Measurements from ENCODE around the gene PTK6.

The PTK6 gene

DNA sequence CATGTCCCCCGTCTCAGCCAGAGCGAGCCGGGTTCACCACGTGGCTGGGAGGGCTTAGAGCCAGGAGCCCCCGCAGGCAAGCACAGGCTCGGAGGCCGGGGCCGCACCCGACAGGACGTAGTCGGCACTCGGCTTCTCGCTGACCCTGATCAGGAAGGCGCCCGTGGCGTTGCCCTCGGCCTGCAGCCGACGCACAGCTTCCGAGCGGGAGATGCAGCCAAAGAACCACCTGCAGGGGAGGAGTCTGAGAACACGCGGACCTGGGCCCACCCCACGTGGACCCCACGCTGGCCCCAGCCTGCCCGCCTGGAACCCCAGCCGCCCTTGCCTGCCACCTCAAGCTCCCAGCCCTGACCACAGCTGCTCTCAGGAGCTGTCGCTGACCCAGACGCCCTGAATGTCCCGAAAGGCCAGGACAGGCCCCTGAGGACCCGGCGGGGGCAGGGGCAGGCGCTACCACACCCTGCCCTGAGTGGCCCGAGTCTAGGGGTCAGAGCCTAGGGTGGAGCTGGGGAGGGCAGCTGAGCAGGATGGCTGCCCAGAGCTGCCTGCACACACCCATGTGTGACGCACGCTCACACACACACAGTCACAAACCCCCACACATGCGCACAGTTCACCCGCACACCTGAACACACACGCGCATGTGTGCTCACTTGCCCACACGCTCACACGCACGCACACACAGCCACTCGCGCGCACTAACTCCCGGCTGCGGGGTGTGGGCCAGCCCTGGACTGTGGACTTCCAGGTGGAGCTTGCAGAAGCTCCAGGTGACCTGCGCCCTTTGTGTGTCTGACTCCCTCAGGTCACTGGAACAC is 2.1 kb downstream of the PTK6 start:
- DNase-seq (ENCODE audit: low spot score): no peak
- TF ChIP-seq CTCF (IDR thresholded peaks at IDR 0.05): no peak
- H3K4me3 ChIP-seq: no peak overlapping the region
- no peak overlapping the region for H3K27ac ChIP-seq

DNA sequence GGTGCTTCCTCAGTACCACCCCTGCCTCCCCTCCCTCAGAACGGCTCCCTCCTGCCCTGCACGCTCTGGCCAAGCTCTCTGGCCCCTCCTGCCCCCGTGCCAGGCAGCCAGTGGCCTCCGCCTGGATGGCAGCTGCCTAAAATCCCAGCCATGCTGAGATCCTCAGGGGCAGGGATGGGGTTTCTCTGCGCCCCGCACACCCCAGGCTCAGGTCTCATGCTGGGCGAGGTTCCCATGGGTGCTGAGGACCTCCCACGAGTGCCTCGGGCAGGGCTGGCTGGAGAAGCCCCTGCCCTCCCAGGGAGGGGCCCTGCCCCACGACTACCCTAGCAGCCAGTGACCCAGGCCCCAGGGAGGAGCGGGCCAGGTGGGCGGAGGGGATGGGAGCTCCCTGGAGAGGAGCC is 2.7 kb downstream of the PTK6 start:
- TF ChIP-seq CTCF (IDR thresholded peaks at IDR 0.05): no peak
- Histone ChIP-seq H3K27ac (no peak overlapping the region), H3K4me3 (no peak overlapping the region)
- no peak for DNase-seq (ENCODE audit: low spot score)

DNA sequence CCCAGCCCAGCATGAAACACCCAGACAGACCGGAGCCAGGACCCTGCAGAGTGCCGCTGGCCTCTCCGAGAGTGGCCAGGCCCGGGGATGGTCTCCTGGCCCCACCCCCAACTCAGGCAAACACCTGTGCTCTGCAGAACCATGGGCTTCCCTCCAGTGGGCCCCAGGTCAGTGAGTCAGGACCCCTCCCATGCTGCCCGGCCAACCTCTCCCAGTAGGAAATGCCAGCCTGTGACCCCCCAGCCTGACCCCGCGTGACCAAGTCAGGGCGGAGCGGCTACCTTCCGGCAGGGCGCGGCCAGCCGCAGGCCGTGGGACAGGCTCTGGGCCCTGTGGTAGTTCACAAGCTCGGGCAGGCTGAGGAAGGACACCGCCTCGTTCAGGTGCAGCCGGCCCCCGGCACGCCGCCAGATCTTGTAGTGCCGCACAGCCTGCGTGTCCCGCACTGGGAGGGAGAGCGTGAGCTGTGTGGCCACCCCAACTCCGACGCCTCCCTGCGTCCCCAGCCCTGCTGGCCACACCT is 3.2 kb downstream of the PTK6 start:
- Histone ChIP-seq H3K4me3 (no peak overlapping the region), H3K27ac (no peak overlapping the region)
- TF ChIP-seq CTCF (IDR thresholded peaks at IDR 0.05): no peak
- no peak for DNase-seq (ENCODE audit: low spot score)

DNA sequence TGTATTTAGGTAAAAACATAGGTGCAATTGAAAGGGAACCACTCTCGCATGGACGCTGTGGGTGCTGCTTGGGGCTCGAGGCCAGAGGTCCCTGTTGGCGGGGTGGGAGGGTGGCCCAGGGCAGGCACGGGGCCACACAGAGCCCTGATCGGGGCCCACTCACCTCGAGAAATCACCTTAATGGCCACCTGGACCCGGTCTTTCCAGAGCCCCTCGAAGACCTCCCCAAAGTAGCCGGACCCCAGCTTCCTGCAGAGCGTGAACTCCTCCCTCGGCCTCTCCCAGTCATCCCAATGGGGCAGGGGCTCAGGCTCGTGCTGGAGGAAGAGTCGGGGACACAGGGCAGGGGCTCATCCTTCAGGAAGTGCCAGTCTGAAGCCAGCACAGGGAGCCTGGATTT is 3.8 kb downstream of the PTK6 start:
- Histone ChIP-seq H3K4me3 (no peak overlapping the region), H3K27ac (no peak overlapping the region)
- DNase-seq (ENCODE audit: low spot score): no peak
- no peak for TF ChIP-seq CTCF (IDR thresholded peaks at IDR 0.05)

DNA sequence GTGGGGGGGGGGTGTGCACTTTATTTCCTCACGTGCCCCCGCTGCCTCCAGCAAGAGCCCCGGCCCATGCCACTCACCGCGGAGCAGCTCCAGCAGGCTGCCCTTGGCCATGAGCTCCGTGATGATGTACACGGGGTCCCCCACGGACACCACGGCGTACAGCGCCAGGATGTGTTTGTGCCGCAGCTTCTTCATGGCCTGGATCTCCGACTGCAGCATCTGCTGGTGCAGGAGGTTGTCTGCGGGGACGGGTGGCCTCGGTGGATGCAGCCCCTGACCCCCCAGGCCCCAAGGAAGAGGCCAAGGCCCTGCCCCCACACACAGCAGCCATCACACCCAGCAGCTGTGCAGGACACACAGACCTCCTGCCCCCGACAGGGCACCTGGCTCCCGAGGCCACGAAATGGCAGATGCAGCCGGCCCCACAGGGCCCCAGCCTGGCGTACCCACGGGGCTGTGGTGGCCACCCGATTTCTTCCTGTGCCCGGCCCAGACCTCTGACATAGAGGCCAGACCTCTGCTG is 4.7 kb downstream of the PTK6 start:
- no peak for DNase-seq (ENCODE audit: low spot score)
- TF ChIP-seq CTCF (IDR thresholded peaks at IDR 0.05): no peak
- Histone ChIP-seq H3K4me3 (no peak overlapping the region), H3K27ac (no peak overlapping the region)

DNA sequence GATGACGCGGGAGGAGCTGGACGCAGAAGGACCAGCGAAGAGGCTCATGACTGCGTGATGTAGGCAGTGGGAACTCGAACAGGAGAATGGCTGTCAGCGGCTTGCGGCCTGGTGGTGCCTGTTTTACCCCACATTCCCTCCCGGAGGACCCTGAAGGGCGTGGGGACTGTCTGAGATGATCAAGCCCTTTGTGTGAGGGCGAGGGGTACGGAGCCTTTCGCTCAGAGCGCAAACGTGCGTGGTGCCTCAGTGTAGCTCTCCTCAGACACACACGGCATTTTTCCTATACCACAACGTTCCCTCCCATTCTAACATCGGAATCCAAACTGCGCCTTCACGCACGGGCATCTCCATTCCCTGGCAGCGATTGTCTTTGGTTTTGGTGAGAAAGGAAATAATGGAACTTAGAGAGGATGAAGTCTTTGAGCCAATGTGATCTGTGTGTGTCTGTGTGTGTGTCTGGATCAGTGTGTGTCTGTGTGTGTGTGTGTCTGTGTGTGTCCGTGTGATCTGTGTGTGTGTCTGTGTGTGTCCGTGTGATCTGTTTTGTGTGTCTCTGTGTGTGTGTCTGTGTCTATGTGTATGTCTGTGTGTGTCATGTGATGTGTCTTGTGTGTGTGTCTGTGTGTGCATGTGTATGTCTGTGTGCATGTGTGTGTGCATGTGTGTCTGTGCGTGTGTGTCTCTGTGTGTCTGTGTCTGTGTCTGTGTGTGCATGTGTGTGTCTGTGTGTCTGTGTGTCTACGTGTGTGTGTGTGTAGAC is 5.3 kb downstream of the PTK6 start:
- no peak for DNase-seq (ENCODE audit: low spot score)
- Histone ChIP-seq H3K27ac (no peak overlapping the region), H3K4me3 (no peak overlapping the region)
- TF ChIP-seq CTCF (IDR thresholded peaks at IDR 0.05): no peak
